NOMO-1 (cell line): ENCODE data around the gene ASPSCR1.
"Not testable (repeated sequence)": the region's sequence is repeated elsewhere in the genome, so short reads cannot be mapped to it uniquely, and the experiment has no call there.

Experiments
- DNase-seq, 2 experiments: peaks; one replicate each; lab custom pipeline; 2025; ENCODE audit not compliant: unreplicated experiment in 2 of 2; lab: John Stamatoyannopoulos, UW

The ASPSCR1 gene

GRCh38 chr17:81981511-81981910 is 4.1 kb downstream of the ASPSCR1 start:
- not testable (repeated sequence) for DNase-seq

DNA sequence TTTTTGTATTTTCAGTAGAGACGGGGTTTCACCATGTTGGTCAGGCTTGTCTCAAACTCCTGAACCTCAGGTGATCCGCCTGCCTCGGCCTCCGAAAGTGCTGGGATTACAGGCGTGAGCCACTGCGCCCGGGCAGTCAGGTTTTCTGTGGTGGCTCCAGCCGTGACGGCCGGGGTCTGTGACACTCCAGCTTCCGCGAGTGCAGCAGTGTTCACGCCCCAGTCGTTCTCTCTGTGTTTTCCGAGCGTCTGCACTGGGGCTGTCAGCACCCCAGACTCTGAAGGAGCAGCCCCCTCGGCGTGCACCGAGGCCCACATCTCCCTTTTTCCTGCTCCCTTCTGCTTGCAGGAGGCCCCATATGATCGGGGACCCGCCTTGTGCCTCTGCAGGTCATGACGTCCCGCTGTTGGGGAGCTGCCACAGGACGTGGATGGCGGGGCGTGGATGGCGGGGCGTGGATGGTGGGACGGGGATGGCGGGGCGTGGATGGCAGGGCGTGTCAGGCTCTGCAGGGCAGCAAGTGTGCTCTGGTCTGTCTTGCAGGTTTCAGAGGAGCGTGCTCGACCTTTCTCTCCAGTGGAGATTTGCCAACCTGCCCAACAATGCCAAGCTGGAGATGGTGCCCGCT is 5.7 kb downstream of the ASPSCR1 start:
- DNase-seq, result no peak

- DNase-seq, result peak in 1 of 2 experiments; percentile 9
Observed at GRCh38 chr17:81983639-81984373, 6.4 kb downstream of the ASPSCR1 start.

DNA sequence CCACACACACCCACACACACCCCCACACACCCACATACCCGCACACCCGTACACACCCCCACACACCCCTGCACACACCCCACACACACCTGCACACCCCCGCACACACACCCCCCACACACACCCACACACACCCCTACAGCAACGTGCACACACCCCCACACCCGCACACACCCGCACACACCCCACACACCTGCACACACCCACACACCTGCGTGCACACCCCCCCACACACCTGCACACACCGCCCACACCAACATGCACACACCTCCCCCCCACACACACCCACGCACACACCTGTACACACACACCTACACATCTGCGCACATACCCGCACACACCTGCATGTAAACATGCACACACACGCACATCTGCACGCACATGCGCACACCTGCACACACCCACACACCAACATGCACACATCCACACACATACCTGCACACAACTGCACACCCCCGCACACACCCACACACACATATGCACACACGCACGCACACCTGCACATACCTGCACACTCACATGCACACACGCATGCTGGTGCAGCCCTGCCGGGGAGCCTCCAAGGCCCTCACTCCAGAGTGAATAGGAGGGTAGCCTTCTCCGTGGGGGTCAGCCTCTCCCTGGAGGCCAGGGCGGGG is 7.5 kb downstream of the ASPSCR1 start:
- no peak for DNase-seq

- no peak for DNase-seq
Observed at GRCh38 chr17:81986606-81987005, 9.2 kb downstream of the ASPSCR1 start.

DNA sequence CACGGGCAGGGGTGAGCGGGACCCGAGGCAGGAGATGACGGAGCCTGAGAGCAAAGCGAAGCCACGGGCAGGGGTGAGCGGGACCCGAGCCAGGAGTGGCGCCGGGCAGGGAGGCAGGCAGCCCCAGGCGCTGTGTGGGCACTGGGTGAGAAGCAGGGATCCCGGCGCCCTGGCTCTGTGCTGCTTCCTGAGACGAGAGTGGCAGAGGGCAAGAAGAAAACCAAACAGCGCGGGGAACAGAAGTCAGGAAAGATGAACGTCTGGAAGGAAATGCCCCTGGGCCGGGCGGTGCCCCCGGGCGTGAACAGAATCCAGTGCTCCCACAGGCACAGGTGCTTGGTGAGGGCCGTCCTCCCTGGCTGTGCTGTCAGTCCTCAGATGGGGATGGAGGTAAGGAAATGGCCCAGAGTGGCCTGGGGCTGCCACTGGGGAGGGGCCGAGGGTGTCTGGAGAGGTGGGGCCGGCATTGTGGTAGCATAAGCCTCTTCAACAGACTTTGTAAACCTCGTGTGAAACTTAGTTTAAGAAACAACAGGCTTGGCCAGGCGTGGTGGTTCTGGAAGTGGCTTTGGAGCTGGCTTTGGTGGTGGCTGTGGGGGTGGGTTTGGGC is 9.8 kb downstream of the ASPSCR1 start:
- DNase-seq, result no peak

DNA sequence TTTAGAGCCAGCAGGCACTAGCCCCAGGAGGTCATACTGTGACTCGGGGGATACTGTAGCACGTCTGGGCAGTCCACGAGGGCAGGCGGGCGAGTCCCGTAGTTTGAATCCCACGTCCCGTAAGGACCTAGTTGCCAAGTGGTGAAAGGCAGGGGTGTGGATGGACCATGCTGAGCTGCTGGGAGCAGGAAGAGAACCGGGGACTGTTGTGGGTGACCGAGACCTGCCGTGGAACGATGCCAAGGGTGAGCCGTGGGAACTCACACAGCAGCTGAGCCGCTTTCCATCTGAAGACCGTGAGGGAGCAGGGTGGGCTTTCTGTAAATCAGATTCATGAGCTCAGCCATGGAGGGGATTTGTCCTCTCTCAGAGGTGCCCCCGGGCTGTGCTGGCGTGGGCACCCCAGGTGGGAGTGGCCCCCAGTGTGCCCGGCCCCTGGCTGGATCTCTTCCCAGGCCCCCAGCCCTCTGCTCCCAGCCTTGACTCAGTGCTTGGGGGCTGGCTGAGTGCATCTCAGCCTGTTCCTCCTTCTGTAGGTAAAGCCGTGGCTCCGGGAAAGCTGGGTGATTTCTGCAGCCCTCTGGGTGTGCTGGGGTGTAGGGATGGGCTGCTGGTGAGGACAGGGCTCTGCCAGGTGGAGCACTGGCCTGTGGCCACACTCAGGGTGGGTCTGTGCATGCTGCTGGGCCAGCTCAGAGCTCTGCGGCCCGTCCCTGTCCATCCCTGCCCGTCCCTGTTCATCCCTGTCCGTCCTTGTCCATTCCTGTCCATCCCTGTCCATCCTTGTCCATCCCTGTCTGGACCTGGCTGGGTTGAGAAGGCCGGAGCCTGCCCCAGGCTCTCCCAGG is 13.6 kb downstream of the ASPSCR1 start:
- DNase-seq, result no peak

- no peak for DNase-seq
Observed at GRCh38 chr17:81991684-81992305, 14.4 kb downstream of the ASPSCR1 start.

GRCh38 chr17:81992306-81993102 is 15.1 kb downstream of the ASPSCR1 start:
- DNase-seq, result no peak

GRCh38 chr17:81993729-81994592 is 16.5 kb downstream of the ASPSCR1 start:
- no peak for DNase-seq

DNA sequence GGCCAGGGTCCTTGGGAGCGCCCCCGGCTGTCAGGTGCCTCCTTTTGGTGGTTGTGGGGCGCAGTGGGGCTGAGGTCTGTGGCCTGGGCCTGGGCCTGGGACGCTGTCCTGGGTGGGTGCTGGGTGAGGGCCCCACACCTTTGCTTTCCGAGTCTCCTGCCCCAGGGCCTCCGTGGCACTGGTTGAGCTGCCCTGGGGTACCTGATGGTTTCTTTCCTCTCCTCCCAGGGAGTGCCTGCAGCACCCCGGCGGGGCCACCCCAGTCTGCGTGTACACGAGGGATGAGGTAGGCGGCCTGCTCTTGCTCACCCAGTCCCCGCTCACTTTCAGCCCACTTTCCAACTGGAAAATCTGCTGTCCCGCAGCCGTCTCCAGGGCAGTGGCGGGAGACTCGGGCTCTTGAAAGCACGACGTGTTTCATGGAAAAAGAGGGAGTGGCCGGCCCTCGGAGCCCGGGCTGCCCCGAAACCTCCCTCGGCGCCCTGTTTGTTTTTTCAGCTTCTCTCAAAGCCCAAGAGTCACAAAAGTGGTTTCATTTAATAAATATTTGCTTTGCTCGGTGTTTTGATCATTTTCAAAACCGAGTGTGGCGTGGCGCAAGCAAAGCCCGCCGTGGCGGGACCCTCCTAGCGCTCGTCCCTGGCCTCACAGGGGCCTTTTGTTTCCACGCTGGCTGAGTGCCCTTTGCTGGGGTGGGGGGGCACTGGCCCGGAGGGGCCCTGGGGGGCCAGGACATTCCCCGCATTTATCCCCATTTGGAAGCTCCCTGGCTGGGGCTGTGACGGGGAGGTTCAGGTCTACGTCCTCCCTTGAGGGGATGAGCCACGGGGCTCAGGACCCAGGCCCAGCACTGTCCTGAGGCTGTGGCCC is 17.4 kb downstream of the ASPSCR1 start:
- no peak for DNase-seq

DNA sequence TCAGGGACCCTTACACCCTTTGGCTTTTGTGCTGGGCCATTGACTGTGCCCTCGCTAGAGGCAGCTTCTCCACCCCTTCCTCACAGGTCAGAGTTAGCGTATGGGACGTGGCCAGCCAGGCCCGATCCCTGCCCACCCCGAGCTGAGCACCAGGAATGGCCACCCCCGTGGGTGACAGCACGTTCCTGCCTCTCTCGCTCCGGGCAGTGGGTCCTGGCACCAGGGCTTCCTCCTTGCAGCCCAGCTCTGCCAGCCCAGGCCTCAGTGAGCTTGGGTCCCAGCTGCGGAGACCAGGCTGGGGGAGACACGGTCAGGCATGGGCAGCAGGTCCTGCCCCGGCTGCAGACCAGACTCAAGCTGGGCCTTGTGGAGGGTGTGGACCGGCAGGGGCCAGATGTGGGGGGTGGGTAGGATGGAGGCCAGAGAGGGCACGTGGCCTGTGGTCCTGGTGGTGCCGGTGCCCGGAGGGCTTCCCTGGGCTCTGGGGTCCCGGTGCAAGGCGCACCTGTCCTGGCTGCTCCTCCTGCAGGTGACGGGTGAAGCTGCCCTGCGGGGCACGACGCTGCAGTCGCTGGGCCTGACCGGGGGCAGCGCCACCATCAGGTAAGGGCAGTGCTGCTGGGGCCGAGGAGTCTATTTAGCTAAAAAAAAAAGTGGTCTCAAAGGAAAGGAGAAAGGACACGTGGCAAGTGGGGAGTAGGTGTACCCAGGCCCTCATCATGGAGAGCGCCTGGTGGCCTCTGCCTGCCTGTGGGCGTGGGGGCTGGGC is 18.2 kb downstream of the ASPSCR1 start:
- DNase-seq, result no peak

- no peak for DNase-seq
Observed at GRCh38 chr17:81996232-81996756, 18.9 kb downstream of the ASPSCR1 start.

DNA sequence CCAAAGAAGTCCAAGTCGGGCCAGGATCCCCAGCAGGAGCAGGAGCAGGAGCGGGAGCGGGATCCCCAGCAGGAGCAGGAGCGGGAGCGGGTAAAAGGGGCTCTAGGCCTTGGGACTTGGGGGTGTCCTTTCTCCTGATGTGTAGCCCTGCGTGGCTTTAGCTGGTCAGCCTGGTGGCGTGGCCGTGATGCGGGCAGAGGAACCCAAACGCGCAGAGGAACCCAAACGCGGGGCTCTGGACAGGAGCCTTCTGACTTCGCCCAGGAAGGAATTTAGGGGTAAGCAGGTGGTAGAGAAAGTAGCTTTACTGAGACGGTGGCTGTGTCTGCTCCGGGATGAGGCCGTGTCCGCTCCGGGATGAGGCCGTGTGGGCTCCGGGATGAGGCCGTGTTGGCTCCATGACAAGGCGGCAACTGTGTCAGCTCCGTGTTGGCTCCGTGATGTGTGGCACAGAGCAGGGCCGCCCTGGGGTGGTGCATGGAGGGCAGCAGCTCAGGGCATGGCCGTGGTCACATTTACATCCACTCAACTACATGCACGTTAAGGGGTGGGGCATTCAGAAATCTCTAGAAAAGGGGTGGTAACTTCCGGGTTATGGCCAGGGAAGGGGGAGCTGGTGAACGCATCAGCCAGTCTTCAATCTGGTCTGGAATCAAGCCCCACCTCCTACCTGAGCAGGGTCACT is 19.5 kb downstream of the ASPSCR1 start:
- DNase-seq, result no peak

DNA sequence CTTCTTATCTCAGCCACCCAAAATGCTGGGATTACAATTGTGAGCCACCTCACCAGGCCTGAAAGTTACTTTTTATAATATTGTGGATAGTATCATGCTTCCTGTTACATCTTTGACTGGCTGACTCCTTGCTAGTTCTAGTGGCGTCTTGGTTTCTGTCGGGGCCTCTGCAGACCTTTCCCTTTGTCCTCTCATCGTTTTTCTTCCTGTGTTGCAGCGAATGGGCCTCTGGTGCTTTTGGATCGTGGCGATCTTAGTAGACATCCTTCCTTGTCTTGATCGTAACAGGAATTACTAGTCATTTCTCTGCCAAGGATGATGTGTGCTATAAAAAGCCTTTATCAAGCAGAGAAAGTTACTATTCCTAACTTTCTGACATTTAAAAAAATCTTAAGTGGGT is 20.8 kb downstream of the ASPSCR1 start:
- DNase-seq, result no peak
